H9 (cell line): Measurements from ENCODE around the gene CHCT1. TPM values are rescaled to one million over a fixed set of nuclear protein-coding genes. Genes with fewer than 3 reads are reported as not detected.
"Not testable (repeated sequence)": the region's sequence is repeated elsewhere in the genome, so short reads cannot be mapped to it uniquely, and the experiment has no call there.

Source experiments
- DNase-seq: peaks from one replicate; pipeline ENCODE4 v3.0.0-alpha.2; 2017
- H2AFZ ChIP-seq: one replicate; pipeline ENCODE4 v1.6.1; 2013; ENCODE audit warnings: mild to moderate bottlenecking, low read length, control low read depth, moderate library complexity
- H2AK5ac ChIP-seq: 2 replicates; pipeline ENCODE4 v1.6.1; 2013; ENCODE audit warnings: low read length, control low read depth, mixed read lengths; ENCODE audit not compliant: insufficient read length
- H2BK120ac ChIP-seq: one replicate; pipeline ENCODE4 v1.6.1; 2013; ENCODE audit warnings: low read depth, mild to moderate bottlenecking, low read length, control low read depth, inconsistent platforms; ENCODE audit not compliant: poor library complexity, severe bottlenecking
- H2BK12ac ChIP-seq: 2 replicates; pipeline ENCODE4 v1.6.1; 2013; ENCODE audit warnings: low read length, control low read depth, mixed read lengths, low read depth; ENCODE audit not compliant: insufficient read length
- H2BK15ac ChIP-seq: 2 replicates; pipeline ENCODE4 v1.6.1; 2013; ENCODE audit warnings: low read depth, low read length, control low read depth
- H2BK20ac ChIP-seq: one replicate; pipeline ENCODE4 v1.6.1; 2013; ENCODE audit warnings: low read depth, mild to moderate bottlenecking, low read length, control low read depth, inconsistent platforms; ENCODE audit not compliant: poor library complexity, severe bottlenecking
- H2BK5ac ChIP-seq: 2 replicates; pipeline ENCODE4 v1.6.1; 2013; ENCODE audit warnings: low read length, control low read depth, mixed read lengths; ENCODE audit not compliant: insufficient read length
- H3K14ac ChIP-seq: 2 replicates; pipeline ENCODE4 v1.6.1; 2013; ENCODE audit warnings: low read length, control low read depth; ENCODE audit not compliant: insufficient read depth
- H3K18ac ChIP-seq: 2 replicates; pipeline ENCODE4 v1.6.1; 2013; ENCODE audit warnings: low read depth, mild to moderate bottlenecking, mixed read lengths, low read length, control low read depth; ENCODE audit not compliant: insufficient read length
- H3K23ac ChIP-seq: 2 replicates; pipeline ENCODE4 v1.6.1; 2013; ENCODE audit warnings: low read length, control low read depth, mixed read lengths, low read depth; ENCODE audit not compliant: insufficient read length
- H3K23me2 ChIP-seq: 2 replicates; pipeline ENCODE4 v1.6.1; 2013; ENCODE audit warnings: low read depth, mild to moderate bottlenecking, mixed read lengths, low read length, control low read depth; ENCODE audit not compliant: insufficient read length, poor library complexity, severe bottlenecking
- H3K27ac ChIP-seq: 2 replicates; pipeline ENCODE4 v1.5.1; 2013; ENCODE audit warnings: low read length, control low read depth, mixed read lengths, low read depth; ENCODE audit not compliant: insufficient read length
- H3K27me3 ChIP-seq: 2 replicates; pipeline ENCODE4 v1.6.1; 2013; ENCODE audit warnings: low read length, control low read depth, inconsistent platforms; ENCODE audit not compliant: insufficient read depth
- H3K4ac ChIP-seq: 2 replicates; pipeline ENCODE4 v1.6.1; 2013; ENCODE audit warnings: low read depth, mild to moderate bottlenecking, control low read depth, inconsistent platforms, low read length, moderate library complexity
- H3K4me1 ChIP-seq: 2 replicates; pipeline ENCODE4 v1.6.1; 2013; ENCODE audit warnings: low read length, control low read depth, inconsistent platforms; ENCODE audit not compliant: insufficient read depth
- H3K4me2 ChIP-seq: 2 replicates; pipeline ENCODE4 v1.6.1; 2013; ENCODE audit warnings: low read length, control low read depth, mixed read lengths; ENCODE audit not compliant: insufficient read length, insufficient read depth
- H3K56ac ChIP-seq: 2 replicates; pipeline ENCODE4 v1.6.1; 2013; ENCODE audit warnings: low read depth, mild to moderate bottlenecking, mixed read lengths, low read length, control low read depth; ENCODE audit not compliant: insufficient read length
- H3K79me1 ChIP-seq: 2 replicates; pipeline ENCODE4 v1.6.1; 2013; ENCODE audit warnings: low read depth, mild to moderate bottlenecking, moderate library complexity, low read length, control low read depth, inconsistent platforms; ENCODE audit not compliant: insufficient read depth, poor library complexity, severe bottlenecking
- H3K79me2 ChIP-seq: 2 replicates; pipeline ENCODE4 v1.6.1; 2013; ENCODE audit warnings: low read length, control low read depth, inconsistent platforms; ENCODE audit not compliant: insufficient read depth
- H3K9ac ChIP-seq: 2 replicates; pipeline ENCODE4 v1.6.1; 2013; ENCODE audit warnings: low read length, control low read depth, mixed read lengths; ENCODE audit not compliant: insufficient read length; ENCODE audit errors: extremely low read depth
- H3K9me3 ChIP-seq: one replicate; pipeline ENCODE4 v1.6.1; 2013; ENCODE audit warnings: low read depth, low read length, inconsistent platforms; ENCODE audit not compliant: control insufficient read depth
- H3T11ph ChIP-seq: one replicate; pipeline ENCODE4 v1.6.1; 2013; ENCODE audit warnings: mild to moderate bottlenecking, low read length, control low read depth, inconsistent platforms
- H4K20me1 ChIP-seq: one replicate; pipeline ENCODE4 v1.6.1; 2013; ENCODE audit not compliant: control insufficient read depth, insufficient read length, insufficient read depth
- H4K5ac ChIP-seq: 2 replicates; pipeline ENCODE4 v1.6.1; 2013; ENCODE audit warnings: low read depth, mild to moderate bottlenecking, mixed read lengths, low read length, control low read depth; ENCODE audit not compliant: insufficient read length
- H4K8ac ChIP-seq: replicated peaks from 2 replicates; pipeline ENCODE4 v1.6.1; 2013; ENCODE audit warnings: low read length, control low read depth, mixed read lengths, low read depth; ENCODE audit not compliant: insufficient read length
- H4K91ac ChIP-seq: 2 replicates; pipeline ENCODE4 v1.6.1; 2013; ENCODE audit warnings: low read depth, mild to moderate bottlenecking, moderate library complexity, mixed read lengths, low read length, control low read depth; ENCODE audit not compliant: insufficient read length
- H3K27ac Mint-ChIP-seq, 3 experiments: 2 replicates in 2 of 3; 3 replicates in 1 of 3; pipeline ENCODE4 v1.8.0; 2020 to 2021; ENCODE audit warnings: mixed read lengths in 3 of 3, mild to moderate bottlenecking in 1 of 3, moderate library complexity in 1 of 3
- H3K27me3 Mint-ChIP-seq: 2 replicates; pipeline ENCODE4 v1.8.0; 2021; ENCODE audit warnings: low read depth, mild to moderate bottlenecking, moderate library complexity, mixed read lengths
- H3K36me3 Mint-ChIP-seq, 3 experiments: 2 replicates in 2 of 3; 3 replicates in 1 of 3; pipeline ENCODE4 v1.8.0; 2020 to 2021; ENCODE audit warnings: low read depth in 3 of 3, mixed read lengths in 3 of 3; ENCODE audit not compliant: insufficient read depth in 1 of 3
- H3K4me1 Mint-ChIP-seq, 2 experiments: 2 replicates each; pipeline ENCODE4 v1.8.0; 2020; ENCODE audit warnings: mixed read lengths in 2 of 2
- H3K4me3 Mint-ChIP-seq, 2 experiments: 2 replicates in 1 of 2; 3 replicates in 1 of 2; pipeline ENCODE4 v1.8.0; 2020 to 2021; ENCODE audit warnings: mild to moderate bottlenecking in 2 of 2, mixed read lengths in 2 of 2, moderate library complexity in 1 of 2
- H3K9me3 Mint-ChIP-seq, 2 experiments: 2 replicates in 1 of 2; 3 replicates in 1 of 2; pipeline ENCODE4 v1.8.0; 2020; ENCODE audit warnings: mild to moderate bottlenecking in 2 of 2, mixed read lengths in 2 of 2, moderate library complexity in 1 of 2
- WGBS: extraction: QIAGEN DNeasy Blood & Tissue Kit; methylation state at CpG from one replicate; pipeline ENCODE4 v1.1.7; 2013; ENCODE audit warnings: missing lambda C conversion rate, low lambda C conversion rate, mixed read lengths; ENCODE audit not compliant: insufficient read length; ENCODE audit errors: extremely low coverage; 5-methylcytosine and 5-hydroxymethylcytosine counted together
- total RNA-seq: library from RNA; stranded (reverse); gene quantifications from 2 replicates; pipeline ENCODE4 v1.2.1, GENCODE V29; 2021
- TF ChIP-seq, protein P1 (sequence below): fragments of 200-600 bp; sonication (generic); conservative IDR thresholded peaks from 3 replicates; pipeline ENCODE4 v1.8.0; 2021; ENCODE audit warnings: antibody characterized with exemption, mild to moderate bottlenecking

Gene CHCT1
- total RNA-seq, 1 experiment from 2014 or later = not detected

DNA sequence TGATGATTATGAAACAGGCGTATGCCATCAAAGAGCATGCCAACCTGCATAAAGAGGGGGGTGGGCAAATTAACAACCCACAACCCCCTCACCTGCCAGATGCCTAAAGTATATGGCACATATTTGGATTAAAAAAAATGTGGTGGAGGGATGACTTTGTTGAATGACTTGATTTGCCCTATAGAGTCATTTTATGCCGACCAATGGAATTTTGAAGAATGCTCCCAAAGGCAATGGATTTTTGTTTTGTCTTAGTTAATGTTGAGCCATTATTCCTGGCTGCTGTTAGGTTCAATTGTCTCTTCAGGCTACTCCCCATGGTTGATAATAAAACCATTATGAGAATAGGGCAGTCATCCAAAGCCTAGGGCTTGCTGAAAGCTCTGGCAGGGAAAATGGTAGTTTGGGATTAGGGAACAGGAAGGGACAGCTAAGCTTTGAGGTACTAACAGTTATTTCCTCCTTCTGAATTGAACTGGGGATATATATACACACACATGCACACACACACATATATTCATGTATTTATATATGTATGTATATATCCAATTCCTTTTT is 5.8 kb upstream of the CHCT1 start:
- no peak for DNase-seq
- H2AFZ ChIP-seq = no peak overlapping the region
- no peak overlapping the region for H4K5ac ChIP-seq
- Mint-ChIP-seq H3K36me3 (no peaks in the 10 kb centered on the region), H3K27ac (no peak overlapping the region), H3K4me3 (no peak overlapping the region), H3K9me3 (peaks cover 3 to 7% of the 10 kb centered on the region in 2 experiments; a peak in 4 of 5 replicates), H3K4me1 (peaks cover 4% of the 10 kb centered on the region in 2 experiments), H3K27me3 (no peaks in the 10 kb centered on the region)
- H3K23me2 ChIP-seq = no peaks in the 10 kb centered on the region
- H3K18ac ChIP-seq = no peak overlapping the region
- H4K91ac ChIP-seq = no peak overlapping the region
- H3K27ac ChIP-seq = no peak overlapping the region
- H3K14ac ChIP-seq = no peak overlapping the region
- H2BK5ac ChIP-seq = no peak overlapping the region
- H3K9ac ChIP-seq = no peak overlapping the region
- H3K56ac ChIP-seq = no peak overlapping the region
- H3K79me2 ChIP-seq = no peaks in the 10 kb centered on the region
- no peak overlapping the region for H3K4ac ChIP-seq
- H4K8ac ChIP-seq = no peak overlapping the region
- H3K4me2 ChIP-seq = no peak overlapping the region
- H3K79me1 ChIP-seq = no peaks in the 10 kb centered on the region
- no peak overlapping the region for H2BK12ac ChIP-seq
- no peak overlapping the region for H2BK20ac ChIP-seq
- no peaks in the 10 kb centered on the region for H3K27me3 ChIP-seq
- TF ChIP-seq, protein P1, sequence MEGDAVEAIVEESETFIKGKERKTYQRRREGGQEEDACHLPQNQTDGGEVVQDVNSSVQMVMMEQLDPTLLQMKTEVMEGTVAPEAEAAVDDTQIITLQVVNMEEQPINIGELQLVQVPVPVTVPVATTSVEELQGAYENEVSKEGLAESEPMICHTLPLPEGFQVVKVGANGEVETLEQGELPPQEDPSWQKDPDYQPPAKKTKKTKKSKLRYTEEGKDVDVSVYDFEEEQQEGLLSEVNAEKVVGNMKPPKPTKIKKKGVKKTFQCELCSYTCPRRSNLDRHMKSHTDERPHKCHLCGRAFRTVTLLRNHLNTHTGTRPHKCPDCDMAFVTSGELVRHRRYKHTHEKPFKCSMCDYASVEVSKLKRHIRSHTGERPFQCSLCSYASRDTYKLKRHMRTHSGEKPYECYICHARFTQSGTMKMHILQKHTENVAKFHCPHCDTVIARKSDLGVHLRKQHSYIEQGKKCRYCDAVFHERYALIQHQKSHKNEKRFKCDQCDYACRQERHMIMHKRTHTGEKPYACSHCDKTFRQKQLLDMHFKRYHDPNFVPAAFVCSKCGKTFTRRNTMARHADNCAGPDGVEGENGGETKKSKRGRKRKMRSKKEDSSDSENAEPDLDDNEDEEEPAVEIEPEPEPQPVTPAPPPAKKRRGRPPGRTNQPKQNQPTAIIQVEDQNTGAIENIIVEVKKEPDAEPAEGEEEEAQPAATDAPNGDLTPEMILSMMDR = no peak
- no peak overlapping the region for H2BK15ac ChIP-seq
- H3K23ac ChIP-seq = no peak overlapping the region
- WGBS = no CpG with 5 or more reads among the region's 2 CpGs
- H2AK5ac ChIP-seq = no peak overlapping the region
- H3K4me1 ChIP-seq = no peaks in the 10 kb centered on the region
- no peaks in the 10 kb centered on the region for H3K9me3 ChIP-seq
- no peak overlapping the region for H2BK120ac ChIP-seq
- H3T11ph ChIP-seq = no peak overlapping the region
- no peaks in the 10 kb centered on the region for H4K20me1 ChIP-seq

DNA sequence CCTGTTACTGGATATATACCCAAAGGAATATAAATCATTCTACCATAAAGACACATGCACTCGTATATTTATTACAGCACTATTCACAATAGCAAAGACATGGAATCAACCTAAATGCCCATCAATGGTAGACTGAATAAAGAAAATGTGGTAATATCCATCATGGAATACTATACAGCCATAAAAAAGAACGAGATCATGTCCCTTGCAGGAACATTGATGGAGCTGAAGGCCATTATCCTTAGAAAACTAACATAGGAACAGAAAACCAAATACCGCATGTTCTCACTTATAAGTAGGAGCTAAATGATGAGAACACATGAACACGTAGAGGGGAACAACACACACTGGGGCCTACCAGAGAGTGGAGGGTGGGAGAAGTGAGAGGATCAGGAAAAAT is 3.3 kb upstream of the CHCT1 start:
- not testable (repeated sequence) for H3K79me1 ChIP-seq, H4K91ac ChIP-seq, H2BK20ac ChIP-seq, H3K27ac ChIP-seq, H3K18ac ChIP-seq, H2BK120ac ChIP-seq, H3K14ac ChIP-seq, H3K56ac ChIP-seq, H4K5ac ChIP-seq, H3K27me3 ChIP-seq, H2AK5ac ChIP-seq, H3K9me3 Mint-ChIP-seq, H3K4me1 ChIP-seq, H3K79me2 ChIP-seq, H3K4me2 ChIP-seq, H3K23me2 ChIP-seq, H2BK12ac ChIP-seq, H3T11ph ChIP-seq, H4K20me1 ChIP-seq, H3K27ac Mint-ChIP-seq, H3K4me3 Mint-ChIP-seq, DNase-seq, H3K36me3 Mint-ChIP-seq, H3K4ac ChIP-seq, H3K9me3 ChIP-seq, H3K9ac ChIP-seq, H2AFZ ChIP-seq, H2BK15ac ChIP-seq, H3K23ac ChIP-seq, H2BK5ac ChIP-seq, H4K8ac ChIP-seq
- no CpG with 5 or more reads among the region's 4 CpGs for WGBS
- H3K27me3 Mint-ChIP-seq = peaks cover 10% of the 10 kb centered on the region
- H3K4me1 Mint-ChIP-seq = peaks cover 14 to 15% of the 10 kb centered on the region in 2 experiments
